HepG2 (cell line): Measurements from ENCODE around the gene PKM. TPM values are rescaled to one million over a fixed set of nuclear protein-coding genes. Genes with fewer than 3 reads are reported as not detected.

Source experiments
- ATAC-seq: fragments of 200-7000 bp; cut with Tn5 transposase; 3 replicates; pipeline ENCODE4 v1.9.1; 2020; ENCODE audit warnings: mild to moderate bottlenecking, moderate library complexity
- BruUV-seq: library from RNA; stranded (reverse); fragments of 400-500 nt; replicated peaks from 2 replicates; lab custom pipeline; 2021; lab: Mats Ljungman, UMichigan
- CTCF ChIA-PET: fragments of 300-600 bp; formaldehyde crosslinking; extraction: SDS; loops from one replicate; lab custom pipeline; 2021; ENCODE audit warnings: low total read pairs, inconsistent platforms, low intra/inter-chr PET ratio; lab: Yijun Ruan, JAX
- POLR2A ChIA-PET: fragments of 350-600 bp; sonication (Branson Sonifier 250); formaldehyde crosslinking; loops from one replicate; lab custom pipeline; 2020; ENCODE audit warnings: antibody characterized with exemption, inconsistent platforms; lab: Yijun Ruan, JAX
- DNase-seq: peaks from one replicate; pipeline ENCODE4 v3.0.0-alpha.2; 2015; ENCODE audit warnings: low spot score
- FAIRE-seq: peaks from 3 replicates; lab custom pipeline; 2011; peaks lifted over from hg19 to GRCh38; lab: Jason Lieb, UNC
- H2AFZ ChIP-seq: one replicate; pipeline ENCODE4 v1.6.1; 2011; ENCODE audit warnings: low read length, inconsistent platforms
- H3K27ac ChIP-seq: fragments of 300-600 bp; 3 replicates; pipeline ENCODE4 v1.8.0; 2011; ENCODE audit warnings: mixed run types, mild to moderate bottlenecking, mixed read lengths, low read length, inconsistent platforms; ENCODE audit not compliant: insufficient read depth; ENCODE audit errors: extremely low read length
- H3K27me3 ChIP-seq, 2 experiments: fragments of 200-600 bp in 1 of 2; 2 replicates in 1 of 2; 3 replicates in 1 of 2; pipeline versions ENCODE4 v1.6.0 to v1.8.0; 2011; ENCODE audit warnings: low read length in 2 of 2, mild to moderate bottlenecking in 2 of 2, moderate library complexity in 2 of 2, inconsistent platforms in 1 of 2; ENCODE audit not compliant: insufficient read depth in 2 of 2, control insufficient read depth in 1 of 2
- H3K36me3 ChIP-seq, 2 experiments: fragments of 200-600 bp in 1 of 2; replicated peaks in 1 of 2; 2 replicates in 1 of 2; 3 replicates in 1 of 2; pipeline versions ENCODE4 v1.5.1 to v1.8.0; 2011; ENCODE audit warnings: low read length in 2 of 2, inconsistent platforms in 1 of 2; ENCODE audit not compliant: insufficient read depth in 2 of 2, control insufficient read depth in 1 of 2
- H3K4me1 ChIP-seq: 2 replicates; pipeline ENCODE4 v1.5.1; 2012; ENCODE audit warnings: low read length, inconsistent platforms; ENCODE audit not compliant: insufficient read depth
- H3K4me2 ChIP-seq: 2 replicates; pipeline ENCODE4 v1.6.0; 2011; ENCODE audit warnings: low read depth, low read length, inconsistent platforms
- H3K4me3 ChIP-seq, 3 experiments: fragments of 200-600 bp in 1 of 3; sonication (generic), shearing (Covaris generic) in 1 of 3; replicated peaks in 1 of 3; 2 replicates each; pipeline ENCODE4 v1.5.1; 2011 to 2016; ENCODE audit warnings: low read length in 3 of 3, inconsistent platforms in 2 of 3, low read depth in 2 of 3, mild to moderate bottlenecking in 2 of 3, control low read depth in 1 of 3, mixed read lengths in 1 of 3; ENCODE audit not compliant: insufficient read depth in 1 of 3
- H3K79me2 ChIP-seq: one replicate; pipeline ENCODE4 v1.6.1; 2011; ENCODE audit warnings: low read length, inconsistent platforms; ENCODE audit not compliant: insufficient read depth
- H3K9ac ChIP-seq: 2 replicates; pipeline ENCODE4 v1.6.0; 2011; ENCODE audit warnings: mild to moderate bottlenecking, low read depth, low read length, inconsistent platforms; ENCODE audit not compliant: insufficient read depth
- H3K9me3 ChIP-seq: 2 replicates; pipeline ENCODE4 v1.5.1; 2012; ENCODE audit warnings: mild to moderate bottlenecking, low read length
- H4K20me1 ChIP-seq: 2 replicates; pipeline ENCODE4 v1.6.0; 2011; ENCODE audit warnings: inconsistent platforms, mild to moderate bottlenecking, low read length, moderate library complexity; ENCODE audit not compliant: insufficient read depth
- CBX2 ChIP-seq, 2 experiments: fragments of 200-600 bp in 1 of 2; sonication (generic); formaldehyde crosslinking in 1 of 2; IDR thresholded peaks; 2 replicates each; pipeline versions ENCODE4 v1.7.0 to v1.8.1; 2018 to 2022; ENCODE audit warnings: low read depth in 2 of 2, low read length in 1 of 2, mild to moderate bottlenecking in 1 of 2, missing genetic modification reagents in 1 of 2
- NCOA1 ChIP-seq: sonication (generic); formaldehyde crosslinking; IDR thresholded peaks from 2 replicates; pipeline ENCODE4 v1.9.0; 2021; ENCODE audit warnings: missing genetic modification reagents
- NKX3-1 ChIP-seq: sonication (generic); formaldehyde crosslinking; IDR thresholded peaks from 2 replicates; pipeline ENCODE4 v1.5.0; 2020; ENCODE audit warnings: missing genetic modification reagents
- SP1 ChIP-seq, 2 experiments: fragments of 450-650 bp in 1 of 2; sonication (generic) in 1 of 2; formaldehyde crosslinking in 1 of 2; IDR thresholded peaks; 2 replicates each; pipeline versions ENCODE4 v1.4.0 to v1.6.1; 2016 to 2020; ENCODE audit warnings: missing genetic modification reagents in 1 of 2
- ZBTB49 ChIP-seq: sonication (generic); formaldehyde crosslinking; IDR thresholded peaks from 2 replicates; pipeline ENCODE4 v1.4.0; 2020; ENCODE audit warnings: missing genetic modification reagents, borderline replicate concordance
- ZNF710 ChIP-seq: sonication (generic); formaldehyde crosslinking; IDR thresholded peaks from 2 replicates; pipeline ENCODE4 v1.5.0; 2020; ENCODE audit warnings: mild to moderate bottlenecking, missing genetic modification reagents, borderline replicate concordance
- WGBS: methylation state at CpG from one replicate; pipeline ENCODE4 v1.1.6; 2017; ENCODE audit warnings: low lambda C conversion rate; 5-methylcytosine and 5-hydroxymethylcytosine counted together
- in situ Hi-C: cut with HindIII; loops from 2 replicates; pipeline ENCODE4 v1.10.0; 2017; ENCODE audit warnings: low pct_unique_long_range_greater_than_20kb; ENCODE audit not compliant: extremely low pct_ligation_motif_present
- intact Hi-C: fragments of 100-400 bp; cut with micrococcal nuclease; formaldehyde crosslinking; loops from one replicate; pipeline ENCODE4 v1.10.0; 2022; ENCODE audit not compliant: unreplicated experiment
- polyA plus RNA-seq, 8 experiments: library from polyadenylated mRNA; depleted of rRNA in 3 of 8; stranded (reverse) in 7 of 8; unstranded in 1 of 8; fragments of >200 nt; fragmentation: Illumina TruSeq in 4 of 8; extraction: Trizol in 4 of 8; gene quantifications; 2 replicates each; pipeline versions ENCODE4 v1.2.1 to v1.2.3, GENCODE V29; 2011 to 2016; ENCODE audit warnings: low read depth in 4 of 8, missing spikeins in 1 of 8, mixed read lengths in 1 of 8; ENCODE audit not compliant: insufficient read depth in 1 of 8
- total RNA-seq, 5 experiments: library from RNA; depleted of rRNA; stranded (reverse); fragments of >200 nt; fragmentation: Illumina TruSeq; extraction: Trizol; gene quantifications; 2 replicates each; pipeline ENCODE4 v1.2.3, GENCODE V29; 2016; ENCODE audit warnings: low read depth in 1 of 5

The PKM gene
- total and polyA plus RNA-seq, 2 of the 13 experiments (the other 11 are each of a cell fraction or from before 2014, with no cell fraction given): 488 to 780 TPM

DNA sequence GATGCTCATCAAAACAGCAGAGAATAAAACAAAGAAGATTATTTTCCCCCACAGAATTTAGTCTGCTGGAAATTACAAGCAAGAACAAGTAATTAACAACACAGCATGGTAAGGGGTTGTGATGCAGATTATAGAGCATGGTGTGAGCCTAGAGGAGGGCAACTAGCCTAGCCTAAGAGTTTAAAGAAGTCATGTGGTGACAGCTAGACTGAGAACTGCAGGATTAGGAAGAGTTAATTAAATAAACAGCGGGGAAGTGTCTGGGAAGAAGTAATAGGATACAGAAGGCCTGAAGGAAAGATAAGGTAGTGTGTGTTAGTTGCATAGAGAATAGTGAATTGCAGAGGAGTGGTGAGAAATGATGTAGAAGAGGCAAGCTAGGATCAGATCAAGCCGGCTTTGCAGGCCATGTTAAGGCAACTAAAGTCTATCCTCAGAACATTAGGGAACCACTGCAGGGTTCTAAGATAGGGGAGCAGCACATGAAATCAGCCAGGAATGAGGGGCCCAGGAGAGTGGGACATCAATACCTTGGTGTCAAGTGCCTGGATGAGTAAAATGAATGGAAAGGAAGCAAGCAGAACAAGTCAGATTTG lies 11.9 kb upstream of the PKM start:
- no peaks in the 10 kb centered on the region for H4K20me1 ChIP-seq
- no peak for FAIRE-seq
- intact Hi-C loops: no loop called here
- ChIA-PET CTCF (no interaction called here), POLR2A (no interaction called here)
- no peak overlapping the region for H2AFZ ChIP-seq
- no TSS peak for BruUV-seq
- DNase-seq: no peak
- H3K9me3 ChIP-seq: no peaks in the 10 kb centered on the region
- H3K9ac ChIP-seq: no peak overlapping the region
- TF ChIP-seq ZBTB49 (CRISPR knock-in tag): no peak
- no peak for TF ChIP-seq ZNF710
- TF ChIP-seq CBX2 (IDR thresholded peaks at IDR 0.05; ENCODE audit: low read depth, low read length): no peak
- TF ChIP-seq CBX2 (CRISPR knock-in tag; IDR thresholded peaks at IDR 0.05; ENCODE audit: low read depth): no peak
- TF ChIP-seq NKX3-1 (CRISPR knock-in tag): no peak
- no peak for TF ChIP-seq NCOA1 (CRISPR knock-in tag)
- no peak for TF ChIP-seq SP1 (IDR thresholded peaks at IDR 0.05)
- TF ChIP-seq SP1 (CRISPR knock-in tag; IDR thresholded peaks at IDR 0.05): no peak
- H3K27me3 ChIP-seq: peaks cover 0 to 6% of the 10 kb centered on the region in 2 experiments; a peak in 2 of 5 replicates
- H3K36me3 ChIP-seq: no peaks in the 10 kb centered on the region
- peaks cover 13% of the 10 kb centered on the region for H3K4me1 ChIP-seq
- H3K27ac ChIP-seq: no peak overlapping the region
- ATAC-seq: no peak
- no peaks in the 10 kb centered on the region for H3K79me2 ChIP-seq
- no peak overlapping the region for H3K4me2 ChIP-seq
- in situ Hi-C loops: no loop called here
- H3K4me3 ChIP-seq: no peak overlapping the region
- WGBS: 16% methylated on average over 2 of the region's 2 CpGs
